DMS53 (cell line): Measurements from ENCODE around the gene KCNJ15.

Experiments
- DNase-seq: peaks from one replicate; lab custom pipeline; 2025; lab: John Stamatoyannopoulos, UW

KCNJ15 gene

DNA sequence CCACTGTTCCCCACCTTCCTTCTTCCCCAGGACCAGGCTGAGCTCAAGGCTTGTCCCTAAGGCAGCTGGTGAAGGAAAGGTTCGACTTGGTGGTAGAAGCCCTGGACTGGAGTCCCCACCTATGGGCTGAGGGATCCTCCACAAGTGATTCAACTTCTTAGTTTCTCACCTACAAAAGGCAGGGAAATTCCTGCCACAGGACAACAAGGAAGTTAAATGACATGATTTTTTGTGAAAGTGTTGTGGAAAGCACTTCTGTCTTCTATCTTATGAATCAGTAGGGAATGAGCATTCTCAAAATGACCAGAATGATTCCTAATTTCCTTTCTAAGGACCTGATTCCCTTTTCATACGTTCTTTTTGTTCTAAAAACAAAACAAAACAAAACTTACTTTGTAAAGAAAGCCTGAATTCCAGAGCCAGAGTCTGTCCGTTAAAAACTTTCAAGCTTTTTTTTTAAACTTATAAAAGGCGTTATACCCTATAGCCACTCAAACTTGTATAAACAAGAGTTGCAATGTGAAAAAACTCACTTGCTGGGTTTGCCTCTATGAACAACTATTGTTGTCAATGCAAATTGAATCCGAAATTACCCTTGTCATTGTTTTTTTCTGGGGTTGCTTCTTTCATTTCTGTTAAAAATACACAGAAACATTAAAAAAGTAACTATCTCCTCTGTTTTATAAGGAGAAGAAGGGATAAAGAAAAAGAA, 12.2 kb downstream of the KCNJ15 start:
- DNase-seq = no peak

GRCh38 chr21:38269576-38269936, 12.8 kb downstream of the KCNJ15 start:
- DNase-seq = no peak

DNA sequence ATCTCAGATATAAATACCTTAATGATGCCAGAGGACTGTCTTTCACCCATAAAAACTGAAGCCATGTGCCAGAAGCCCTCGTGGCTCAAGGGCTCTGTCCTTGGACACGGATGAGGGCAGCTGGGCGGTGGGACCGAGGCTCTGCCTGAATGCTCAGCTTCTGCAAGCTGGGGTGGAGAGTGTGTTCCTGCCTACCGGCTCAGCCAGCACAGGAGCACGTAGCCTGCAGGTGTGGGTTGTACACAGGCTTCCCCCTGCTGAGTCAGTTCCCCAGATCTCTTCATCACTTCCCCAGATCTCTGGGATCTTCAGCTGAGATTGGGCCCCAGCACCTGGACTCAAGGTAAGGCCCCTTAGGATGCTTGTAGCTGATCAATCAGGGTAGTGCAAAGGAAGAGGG, 15.4 kb downstream of the KCNJ15 start:
- DNase-seq = no peak

- DNase-seq = no peak
Measured at GRCh38 chr21:38273745-38274542, 17.2 kb downstream of the KCNJ15 start.

DNA sequence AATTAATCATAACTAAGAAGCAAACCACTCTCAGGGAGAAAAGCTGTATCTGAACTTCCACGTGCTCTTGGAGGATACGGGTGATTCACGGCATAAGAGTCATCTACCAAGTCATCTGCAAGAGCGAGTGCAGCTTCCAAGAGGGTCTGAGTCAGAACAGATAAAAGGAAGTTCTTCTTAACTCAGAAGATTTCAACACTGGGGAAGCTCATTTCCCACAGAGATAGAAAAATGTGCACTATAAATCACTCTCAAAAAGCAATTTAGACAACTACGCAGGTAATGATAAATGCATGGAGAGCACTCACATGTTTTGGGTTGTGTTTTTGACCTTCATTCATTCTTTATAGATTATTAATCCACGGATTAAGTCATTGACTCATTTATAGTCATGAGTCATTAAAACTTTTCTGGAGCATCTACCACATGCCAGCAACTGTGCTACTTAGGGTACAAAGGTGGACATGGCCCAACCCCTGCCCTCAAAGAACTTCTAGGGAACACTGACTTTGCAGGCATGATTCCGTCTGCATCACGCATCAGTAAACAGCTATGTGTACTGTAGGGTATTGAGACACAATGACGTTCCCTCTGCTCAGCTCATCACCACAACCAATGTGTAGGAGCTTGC, 20.8 kb downstream of the KCNJ15 start:
- DNase-seq = no peak

DNA sequence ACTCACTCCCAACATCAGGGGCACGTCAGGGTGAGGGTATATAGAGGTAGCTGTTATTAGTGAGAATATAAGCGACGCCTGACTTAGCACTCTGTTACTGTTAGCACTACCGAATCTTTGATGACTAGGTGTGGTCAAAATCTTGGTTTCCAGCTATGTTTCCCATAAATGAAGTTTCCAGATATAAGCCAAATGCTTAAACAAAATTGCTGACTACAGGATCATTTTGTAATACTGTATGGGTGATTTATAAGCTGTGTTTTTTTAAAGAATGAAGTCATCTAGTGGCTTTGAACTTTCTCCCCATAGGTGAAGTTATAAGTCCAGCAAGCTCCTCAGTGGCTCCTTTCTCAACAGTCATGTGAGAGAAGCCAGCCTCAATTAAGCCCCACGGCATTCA, 23.7 kb downstream of the KCNJ15 start:
- no peak for DNase-seq

GRCh38 chr21:38280867-38281266, 24.1 kb downstream of the KCNJ15 start:
- no peak for DNase-seq

DNA sequence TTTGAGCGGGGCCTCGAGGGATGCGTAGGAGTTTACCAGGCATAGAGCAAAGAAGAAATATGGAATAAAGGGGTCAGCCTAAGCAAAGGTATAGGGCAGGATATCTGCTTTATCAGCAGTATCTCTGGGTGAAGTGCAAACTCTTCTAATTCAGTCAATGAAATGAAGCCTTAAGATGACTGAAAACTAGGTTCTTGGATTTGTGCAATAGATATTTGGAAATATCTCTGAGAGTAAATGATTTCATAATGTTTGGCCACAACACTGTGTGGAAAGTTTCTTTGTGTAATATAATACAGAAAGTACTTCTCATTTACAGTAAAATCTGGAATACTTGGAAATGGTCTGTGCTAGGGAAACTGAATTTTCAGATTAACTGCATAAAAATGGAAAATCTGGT, 26.1 kb downstream of the KCNJ15 start:
- no peak for DNase-seq

- no peak for DNase-seq
Measured at GRCh38 chr21:38284216-38284615, 27.4 kb downstream of the KCNJ15 start.

- DNase-seq = no peak
Measured at GRCh38 chr21:38286739-38287471, 30.1 kb downstream of the KCNJ15 start.

DNA sequence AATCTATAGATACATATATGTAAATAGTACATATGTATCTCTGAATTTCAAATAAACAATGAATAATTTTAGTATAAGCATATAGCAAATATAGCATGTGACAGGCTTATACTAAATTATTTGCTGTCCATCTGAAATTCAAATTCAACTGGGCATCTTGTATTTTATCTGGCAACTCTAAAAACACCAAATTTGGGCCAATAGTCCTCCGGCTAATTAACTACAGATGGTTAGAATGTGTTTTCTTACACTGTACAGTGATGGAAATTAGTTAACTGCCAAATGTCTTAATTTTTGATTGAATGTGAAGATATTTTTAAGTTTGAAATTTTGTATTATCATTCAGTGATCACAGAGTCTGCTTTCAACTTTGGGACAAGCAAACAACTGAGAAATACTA, 30.7 kb downstream of the KCNJ15 start:
- DNase-seq = no peak

DNA sequence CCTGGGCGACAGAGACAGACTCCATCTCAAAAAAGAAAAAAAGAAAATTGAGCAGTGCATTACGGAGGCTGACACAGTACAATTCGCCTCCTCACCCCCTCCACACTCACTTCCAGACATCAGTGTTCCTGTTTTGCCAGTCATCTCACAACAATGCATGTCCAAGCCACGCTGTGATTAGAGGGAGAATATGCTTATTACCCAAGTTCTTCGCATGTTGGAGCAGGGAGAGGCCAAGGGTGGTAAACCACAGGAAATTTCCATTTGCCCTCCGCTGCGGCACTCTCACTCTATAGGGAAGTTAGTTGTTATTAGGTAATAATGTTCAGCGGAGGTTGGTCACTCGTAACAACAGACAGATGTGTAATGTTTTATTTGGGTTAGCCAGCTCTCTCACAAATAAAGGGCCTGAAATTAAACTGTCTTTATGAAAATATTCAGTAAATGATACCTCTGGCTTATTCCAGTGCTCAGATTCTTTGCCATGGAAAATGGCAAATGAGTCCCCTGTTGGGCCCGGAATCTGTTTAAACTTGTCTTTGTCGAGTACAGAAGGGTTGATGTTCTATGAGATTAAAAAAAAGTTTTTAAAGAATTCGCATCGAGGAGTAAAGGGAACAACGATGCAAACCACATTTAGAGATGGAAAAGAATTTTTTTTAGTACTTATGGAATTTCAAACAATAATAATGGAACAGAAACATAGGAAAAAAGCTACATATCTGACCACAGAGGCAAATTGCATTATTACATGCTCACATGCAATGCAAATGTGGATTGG, 33.1 kb downstream of the KCNJ15 start:
- DNase-seq = no peak

- DNase-seq = no peak
Measured at GRCh38 chr21:38290809-38291208, 34.0 kb downstream of the KCNJ15 start.

DNA sequence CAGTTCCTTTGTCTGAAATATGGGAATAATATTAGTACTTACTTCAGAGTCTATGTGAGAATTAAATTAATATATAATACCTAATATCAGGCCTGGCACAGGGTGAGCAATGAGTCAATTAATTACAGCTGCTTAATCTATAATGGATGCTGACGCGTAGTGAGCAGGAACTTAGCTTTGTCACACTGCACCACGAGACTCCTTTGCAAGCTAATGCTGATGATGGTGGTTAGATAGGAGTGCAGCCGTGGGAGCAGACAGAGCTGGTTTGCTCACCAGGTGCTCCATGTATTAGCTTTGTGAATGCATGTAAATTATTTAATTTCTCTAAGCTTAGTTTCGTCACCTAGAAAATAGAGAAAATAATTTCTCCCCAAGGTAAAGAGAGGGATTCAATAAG, 35.1 kb downstream of the KCNJ15 start:
- DNase-seq = no peak

- no peak for DNase-seq
Measured at GRCh38 chr21:38293113-38293512, 36.3 kb downstream of the KCNJ15 start.

- no peak for DNase-seq
Measured at GRCh38 chr21:38293765-38294164, 37.0 kb downstream of the KCNJ15 start.

GRCh38 chr21:38294609-38295008, 37.8 kb downstream of the KCNJ15 start:
- DNase-seq = no peak

DNA sequence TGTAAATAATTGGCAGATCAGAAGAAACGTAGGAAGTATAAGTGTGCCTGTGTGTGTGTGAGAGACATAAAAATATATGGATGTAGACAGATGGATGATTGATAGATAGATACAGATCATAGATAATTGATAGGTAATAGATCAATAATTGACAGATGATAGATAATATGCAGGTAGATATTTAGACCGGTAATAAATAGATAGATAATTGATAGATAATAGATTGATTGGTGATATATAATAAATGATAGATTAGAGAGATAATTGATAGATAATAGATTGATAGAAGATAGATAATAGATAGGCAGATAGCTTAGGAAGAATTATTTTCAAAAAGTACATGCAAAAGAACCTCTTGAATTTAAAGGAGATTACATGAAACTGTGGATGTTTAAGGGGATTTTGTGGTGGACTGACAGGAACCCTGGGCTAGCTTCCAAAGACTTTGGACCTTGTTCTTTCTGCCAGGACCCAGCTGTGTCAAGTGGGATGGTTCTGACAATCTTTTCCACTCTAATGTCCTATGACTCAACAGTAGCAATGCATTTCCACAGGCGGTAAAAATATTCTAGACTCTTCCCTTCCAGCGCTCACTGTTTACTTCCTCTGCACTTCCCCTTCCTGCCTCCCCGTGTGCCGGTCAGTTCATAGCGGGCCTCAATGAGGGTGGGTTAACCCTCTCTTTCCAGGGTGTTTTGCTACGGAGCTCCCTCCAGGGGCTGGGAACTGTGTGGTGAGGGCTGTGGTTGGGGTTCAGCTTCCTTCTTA, 39.4 kb downstream of the KCNJ15 start:
- no peak for DNase-seq

- DNase-seq = no peak
Measured at GRCh38 chr21:38297194-38297631, 40.4 kb downstream of the KCNJ15 start.

DNA sequence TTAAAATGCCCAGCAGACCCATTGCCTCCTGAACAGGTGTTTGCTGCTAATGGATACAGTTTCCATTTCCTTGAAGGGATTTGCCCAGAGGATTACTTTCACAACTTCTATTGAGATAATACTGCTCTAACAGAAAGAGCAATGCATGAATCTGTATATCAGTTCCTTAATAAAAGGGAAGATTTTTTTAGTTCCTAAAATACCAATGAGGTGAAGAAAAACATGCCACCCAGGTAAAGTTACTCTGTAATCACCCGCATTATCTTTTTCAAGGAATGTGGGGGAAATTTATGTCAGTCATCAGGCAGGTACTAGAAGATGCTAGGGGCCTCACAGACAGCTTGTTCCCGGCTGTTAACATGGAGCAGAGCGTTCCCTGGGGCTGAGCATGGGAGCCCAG, 41.1 kb downstream of the KCNJ15 start:
- DNase-seq = no peak

- no peak for DNase-seq
Measured at GRCh38 chr21:38298832-38299231, 42.0 kb downstream of the KCNJ15 start.
